H1 (cell line): Measurements from ENCODE around the gene RPS26. TPM values are rescaled to one million over a fixed set of nuclear protein-coding genes. Genes with fewer than 3 reads are reported as not detected.

Experiments used
- CTCF ChIA-PET: fragments of 300-600 bp; sonication (Branson Sonifier 250); formaldehyde crosslinking; loops from one replicate; lab custom pipeline; 2021; ENCODE audit not compliant: partially characterized antibody; lab: Charles Lee
- POLR2A ChIA-PET: fragments of 300-600 bp; sonication (Branson Sonifier 250); formaldehyde crosslinking; loops from one replicate; lab custom pipeline; 2021; ENCODE audit warnings: inconsistent platforms; ENCODE audit not compliant: partially characterized antibody; lab: Charles Lee
- DNase-seq, 2 experiments: peaks; one replicate each; pipeline versions ENCODE4 v3.0.0 to v3.0.0-alpha.2; 2010 to 2022; ENCODE audit warnings: low spot score in 2 of 2, low read depth in 1 of 2, mixed read lengths in 1 of 2
- FAIRE-seq: peaks from 2 replicates; lab custom pipeline; 2011; peaks lifted over from hg19 to GRCh38; lab: Jason Lieb, UNC
- H2AFZ ChIP-seq: 2 replicates; pipeline ENCODE4 v1.8.1; 2012; ENCODE audit warnings: low read length, inconsistent platforms
- H2AK5ac ChIP-seq: 2 replicates; pipeline ENCODE4 v1.6.1; 2013; ENCODE audit warnings: low read depth, low read length
- H2BK120ac ChIP-seq: replicated peaks from 2 replicates; pipeline ENCODE3; 2013; ENCODE audit warnings: low read depth, low read length, inconsistent platforms
- H2BK12ac ChIP-seq: 2 replicates; pipeline ENCODE4 v1.6.1; 2013; ENCODE audit warnings: low read depth, low read length
- H2BK15ac ChIP-seq: 2 replicates; pipeline ENCODE4 v1.6.1; 2013; ENCODE audit warnings: low read length
- H2BK20ac ChIP-seq: 2 replicates; pipeline ENCODE4 v1.6.1; 2013; ENCODE audit warnings: low read length
- H2BK5ac ChIP-seq: 2 replicates; pipeline ENCODE4 v1.6.1; 2013; ENCODE audit warnings: low read depth, low read length
- H3K14ac ChIP-seq: 2 replicates; pipeline ENCODE4 v1.6.1; 2013; ENCODE audit warnings: inconsistent platforms; ENCODE audit not compliant: insufficient read length
- H3K18ac ChIP-seq: 2 replicates; pipeline ENCODE4 v1.6.1; 2013; ENCODE audit warnings: low read length; ENCODE audit errors: extremely low read depth
- H3K23ac ChIP-seq: 2 replicates; pipeline ENCODE4 v1.6.1; 2013; ENCODE audit warnings: inconsistent platforms; ENCODE audit not compliant: insufficient read length
- H3K23me2 ChIP-seq: 2 replicates; pipeline ENCODE4 v1.6.1; 2013; ENCODE audit warnings: low read depth, low read length
- H3K27ac ChIP-seq: 2 replicates; pipeline ENCODE4 v1.6.1; 2011; ENCODE audit warnings: low read depth, low read length, inconsistent platforms
- H3K27me3 ChIP-seq, 4 experiments: replicated peaks in 1 of 4; 1 replicate in 1 of 4; 2 replicates in 3 of 4; pipeline versions ENCODE4 v1.6.1 to v1.8.1; 2011 to 2013; ENCODE audit warnings: low read length in 3 of 4, mild to moderate bottlenecking in 3 of 4, inconsistent platforms in 2 of 4, mixed read lengths in 2 of 4, moderate library complexity in 1 of 4; ENCODE audit not compliant: control insufficient read depth in 3 of 4, insufficient read depth in 3 of 4; ENCODE audit errors: extremely low read depth in 1 of 4
- H3K36me3 ChIP-seq, 4 experiments: 2 replicates each; pipeline versions ENCODE4 v1.6.1 to v1.8.1; 2011 to 2013; ENCODE audit warnings: mild to moderate bottlenecking in 4 of 4, low read length in 3 of 4, moderate library complexity in 2 of 4, control low read depth in 1 of 4, inconsistent platforms in 1 of 4; ENCODE audit not compliant: insufficient read depth in 4 of 4, control insufficient read depth in 2 of 4
- H3K4ac ChIP-seq: replicated peaks from 2 replicates; pipeline ENCODE3; 2013; ENCODE audit warnings: low read length, low read depth, mixed read lengths, inconsistent platforms; ENCODE audit not compliant: insufficient read length
- H3K4me1 ChIP-seq, 4 experiments: replicated peaks in 1 of 4; 1 replicate in 1 of 4; 2 replicates in 3 of 4; pipeline versions ENCODE4 v1.6.1 to v1.8.1; 2011 to 2013; ENCODE audit warnings: low read length in 3 of 4, inconsistent platforms in 2 of 4, mixed read lengths in 1 of 4; ENCODE audit not compliant: insufficient read depth in 4 of 4, control insufficient read depth in 3 of 4
- H3K4me2 ChIP-seq, 2 experiments: 2 replicates each; pipeline versions ENCODE4 v1.6.1 to v1.8.1; 2011 to 2013; ENCODE audit warnings: low read depth in 2 of 2, low read length in 2 of 2, control low read depth in 1 of 2, inconsistent platforms in 1 of 2, mild to moderate bottlenecking in 1 of 2; ENCODE audit not compliant: insufficient read depth in 1 of 2
- H3K4me3 ChIP-seq, 4 experiments: fragments of 200-600, 300-600 bp in 1 of 4; sonication (generic), shearing (Covaris generic), sonication (Bioruptor Twin) in 1 of 4; 2 replicates each; pipeline versions ENCODE4 v1.5.1 to v1.8.1; 2011 to 2016; ENCODE audit warnings: low read length in 4 of 4, low read depth in 3 of 4, control low read depth in 2 of 4, inconsistent platforms in 2 of 4, mild to moderate bottlenecking in 2 of 4, mixed read lengths in 1 of 4, moderate library complexity in 1 of 4; ENCODE audit not compliant: insufficient read depth in 2 of 4; ENCODE audit errors: extremely low read depth in 1 of 4
- H3K56ac ChIP-seq: replicated peaks from 2 replicates; pipeline ENCODE3; 2013; ENCODE audit warnings: low read depth, mild to moderate bottlenecking, mixed read lengths, low read length, inconsistent platforms; ENCODE audit not compliant: insufficient read length
- H3K79me1 ChIP-seq: 2 replicates; pipeline ENCODE4 v1.6.1; 2013; ENCODE audit warnings: low read depth, low read length, control low read depth
- H3K79me2 ChIP-seq, 2 experiments: 2 replicates each; pipeline versions ENCODE4 v1.6.1 to v1.8.1; 2012 to 2013; ENCODE audit warnings: low read length in 2 of 2, mild to moderate bottlenecking in 2 of 2, inconsistent platforms in 1 of 2; ENCODE audit not compliant: insufficient read depth in 2 of 2, control insufficient read depth in 1 of 2
- H3K9ac ChIP-seq, 4 experiments: replicated peaks in 1 of 4; 1 replicate in 1 of 4; 2 replicates in 3 of 4; pipeline versions ENCODE4 v1.6.1 to v1.8.1; 2011 to 2013; ENCODE audit warnings: low read depth in 3 of 4, low read length in 3 of 4, control low read depth in 2 of 4, mild to moderate bottlenecking in 2 of 4, moderate library complexity in 2 of 4, inconsistent platforms in 1 of 4; ENCODE audit errors: extremely low read depth in 1 of 4
- H3K9me3 ChIP-seq, 2 experiments: 2 replicates each; pipeline versions ENCODE4 v1.6.1 to v1.8.1; 2012 to 2013; ENCODE audit warnings: mild to moderate bottlenecking in 2 of 2, moderate library complexity in 2 of 2, control low read depth in 1 of 2, inconsistent platforms in 1 of 2, low read depth in 1 of 2, low read length in 1 of 2, mixed read lengths in 1 of 2; ENCODE audit not compliant: insufficient read depth in 2 of 2
- H4K20me1 ChIP-seq, 2 experiments: replicated peaks in 1 of 2; 2 replicates each; pipeline versions ENCODE3 to v1.8.1; 2011 to 2013; ENCODE audit warnings: inconsistent platforms in 2 of 2, low read length in 2 of 2, mild to moderate bottlenecking in 1 of 2; ENCODE audit not compliant: insufficient read depth in 2 of 2, control insufficient read depth in 1 of 2
- H4K5ac ChIP-seq: 2 replicates; pipeline ENCODE4 v1.6.1; 2013; ENCODE audit warnings: low read length, low read depth, mixed read lengths, inconsistent platforms; ENCODE audit not compliant: insufficient read length
- H4K8ac ChIP-seq: 2 replicates; pipeline ENCODE4 v1.8.0; 2013; ENCODE audit warnings: mild to moderate bottlenecking, moderate library complexity, low read length, inconsistent platforms; ENCODE audit not compliant: insufficient read depth; ENCODE audit errors: extremely low read depth
- H4K91ac ChIP-seq: replicated peaks from 2 replicates; pipeline ENCODE3; 2013; ENCODE audit warnings: low read length, mixed read lengths, inconsistent platforms; ENCODE audit not compliant: insufficient read length
- BRCA1 ChIP-seq: IDR thresholded peaks from 2 replicates; pipeline ENCODE4 v1.6.1; 2012; ENCODE audit warnings: low read depth, low read length, improper control_type of control experiment
- CBX5 ChIP-seq: fragments of 300-800, 300-1000 bp; sonication (generic); IDR thresholded peaks from 2 replicates; pipeline ENCODE4 v1.7.1; 2016; ENCODE audit warnings: antibody characterized with exemption, low read length, low read depth
- CBX8 ChIP-seq: fragments of 300-800, 300-1000 bp; sonication (generic); IDR thresholded peaks from 2 replicates; pipeline ENCODE4 v1.7.1; 2016; ENCODE audit warnings: low read depth, low read length, borderline replicate concordance
- EP300 ChIP-seq, 2 experiments: IDR thresholded peaks; 1 replicate in 1 of 2; 2 replicates in 1 of 2; pipeline ENCODE4 v1.6.1; 2011 to 2012; ENCODE audit warnings: low read depth in 2 of 2, low read length in 2 of 2, mild to moderate bottlenecking in 2 of 2, borderline replicate concordance in 1 of 2, inconsistent platforms in 1 of 2, moderate library complexity in 1 of 2
- EZH2 ChIP-seq: fragments of 200-600 bp; sonication (generic); IDR thresholded peaks from 2 replicates; pipeline ENCODE4 v1.7.1; 2012; ENCODE audit warnings: low read depth, mild to moderate bottlenecking, moderate library complexity, low read length, inconsistent platforms; ENCODE audit not compliant: severe bottlenecking
- JUN ChIP-seq: IDR thresholded peaks from 2 replicates; pipeline ENCODE4 v1.6.1; 2011; ENCODE audit warnings: low read depth, mild to moderate bottlenecking, improper control_type of control experiment, low read length
- KDM4A ChIP-seq: IDR thresholded peaks from one replicate; pipeline ENCODE4 v1.7.1; 2012; ENCODE audit warnings: low read depth, mild to moderate bottlenecking, moderate library complexity, low read length, inconsistent platforms; ENCODE audit not compliant: severe bottlenecking
- KDM5A ChIP-seq: fragments of 200-600 bp; IDR thresholded peaks from 2 replicates; pipeline ENCODE4 v1.7.1; 2012; ENCODE audit warnings: mild to moderate bottlenecking, low read length, inconsistent platforms, mixed read lengths
- PHF8 ChIP-seq: fragments of 200-600 bp; sonication (generic); conservative IDR thresholded peaks from 2 replicates; pipeline ENCODE4 v1.7.1; 2012; ENCODE audit warnings: low read depth, mild to moderate bottlenecking, inconsistent platforms, low read length, moderate library complexity
- POLR2AphosphoS5 ChIP-seq: IDR thresholded peaks from 2 replicates; pipeline ENCODE4 v1.6.1; 2011; ENCODE audit warnings: low read depth, low read length
- POU5F1 ChIP-seq: IDR thresholded peaks from 2 replicates; pipeline ENCODE4 v1.6.1; 2011; ENCODE audit warnings: low read depth, mild to moderate bottlenecking, low read length, moderate library complexity
- SIRT6 ChIP-seq: IDR thresholded peaks from one replicate; pipeline ENCODE4 v1.7.1; 2012; ENCODE audit warnings: low read length, inconsistent platforms
- SRF ChIP-seq: IDR thresholded peaks from 2 replicates; pipeline ENCODE4 v1.6.1; 2011; ENCODE audit warnings: mild to moderate bottlenecking, low read depth, low read length, moderate library complexity
- WGBS, 2 experiments: shearing (Covaris generic) in 1 of 2; methylation state at CpG; one replicate each; pipeline versions ENCODE4 v1.1.6 to v1.1.7; 2013 to 2015; ENCODE audit warnings: low lambda C conversion rate in 2 of 2, mixed read lengths in 2 of 2, inconsistent platforms in 1 of 2, low coverage in 1 of 2, missing lambda C conversion rate in 1 of 2; ENCODE audit not compliant: insufficient replicate concordance in 2 of 2, insufficient coverage in 1 of 2, insufficient read length in 1 of 2; ENCODE audit errors: extremely low coverage in 1 of 2, missing lambda C conversion rate in 1 of 2; 5-methylcytosine and 5-hydroxymethylcytosine counted together
- polyA plus RNA-seq, 7 experiments: library from polyadenylated mRNA; depleted of rRNA in 3 of 7; stranded (reverse) in 5 of 7; unstranded in 2 of 7; fragments of >200 nt in 5 of 7; fragments of 200-250 nt in 2 of 7; gene quantifications; 1 replicate in 5 of 7; 2 replicates in 1 of 7; 4 replicates in 1 of 7; pipeline versions ENCODE4 v1.2.1 to v1.2.3, GENCODE V29; 2011 to 2013; ENCODE audit warnings: missing spikeins in 2 of 7, mixed read lengths in 2 of 7
- total RNA-seq: library from RNA; stranded (reverse); fragmentation: NEBNext Ultra II Directional; extraction: Animal tissue kit (Norgen Biotek cat#: 25700); gene quantifications from 2 replicates; pipeline ENCODE4 v1.2.1, GENCODE V29; 2021
- TF ChIP-seq, protein P1 (sequence below): IDR thresholded peaks from 2 replicates; pipeline ENCODE4 v1.6.1; 2012; ENCODE audit warnings: inconsistent platforms

The RPS26 gene
- total and polyA plus RNA-seq, 2 of the 8 experiments (the other 6 are each of a cell fraction or from before 2014, with no cell fraction given) = 53.4 to 1,922 TPM

DNA sequence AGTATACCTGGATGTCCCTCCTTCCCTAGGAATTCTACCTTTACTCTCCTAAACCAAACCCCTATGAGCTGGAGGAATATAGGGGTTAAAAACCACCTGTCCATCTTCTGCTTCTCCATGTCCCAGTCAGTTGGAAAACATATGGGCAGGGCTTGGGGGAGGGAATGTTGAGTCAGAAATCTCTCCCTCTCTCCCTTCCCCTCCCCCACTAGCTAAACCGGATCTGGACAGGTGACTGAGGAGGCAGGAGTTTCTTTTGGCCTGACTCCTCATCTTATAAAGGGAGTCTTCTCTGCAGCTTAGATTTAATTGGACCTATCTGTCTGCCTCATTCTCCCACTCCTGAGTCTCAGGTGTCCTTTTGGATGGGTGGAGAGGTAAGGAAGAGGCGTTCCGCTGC, 44.4 kb downstream of the RPS26 start:
- H3K4me2 ChIP-seq = no peak overlapping the region
- no peaks in the 10 kb centered on the region for H3K9me3 ChIP-seq
- H3K18ac ChIP-seq = no peak overlapping the region
- H4K91ac ChIP-seq = no peak overlapping the region
- H4K20me1 ChIP-seq = peaks cover 2 to 10% of the 10 kb centered on the region in 2 experiments
- H3K23me2 ChIP-seq = no peaks in the 10 kb centered on the region; the same call in 1 of the 2 replicates
- no peak overlapping the region for H3K56ac ChIP-seq
- H2BK20ac ChIP-seq = no peak overlapping the region
- no peaks in the 10 kb centered on the region for H3K27me3 ChIP-seq
- ChIA-PET CTCF (interaction anchor here (0.7 to 4.8 kb wide), 11 partner anchors 10 to 90 kb away, joined by 3 to 38 read pairs (median 5); partner anchors contain the start of genes PA2G4 and SUOX), POLR2A (interaction anchor here (1.1 to 8.9 kb wide), 4 partner anchors 10 to 41 kb away, joined by 4 to 112 read pairs (median 24); partner anchors contain the start of genes PA2G4, RPL41 and ZC3H10)
- H2BK5ac ChIP-seq = no peak overlapping the region
- WGBS, 2 experiments = 94% methylated on average over 3 of the region's 3 CpGs; no CpG with 5 or more reads in 1 of the 2 experiments
- H3K36me3 ChIP-seq = peaks cover 20 to 50% (median 37%) of the 10 kb centered on the region in 4 experiments
- peaks cover 0 to 24% of the 10 kb centered on the region in 2 experiments; a peak in 2 of 4 replicates for H3K79me2 ChIP-seq
- H2BK12ac ChIP-seq = no peak overlapping the region
- no peak overlapping the region for H3K27ac ChIP-seq
- no peak overlapping the region for H3K4me3 ChIP-seq
- H2BK120ac ChIP-seq = no peak overlapping the region
- H2BK15ac ChIP-seq = no peak overlapping the region
- no peak for FAIRE-seq
- no peak overlapping the region for H3K14ac ChIP-seq
- peaks cover 2 to 10% (median 7%) of the 10 kb centered on the region in 4 experiments for H3K4me1 ChIP-seq
- H3K79me1 ChIP-seq = peaks cover 7% of the 10 kb centered on the region; the same call in 1 of the 2 replicates
- no peak overlapping the region for H3K4ac ChIP-seq
- H3K9ac ChIP-seq = no peak overlapping the region
- H4K8ac ChIP-seq = no peak overlapping the region
- H2AK5ac ChIP-seq = no peak overlapping the region
- H3K23ac ChIP-seq = no peak overlapping the region
- H4K5ac ChIP-seq = no peak overlapping the region
- no peak for DNase-seq
- H2AFZ ChIP-seq = no peak overlapping the region
- TF ChIP-seq PHF8 (no peak), EP300 (IDR thresholded peaks at IDR 0.05; ENCODE audit: borderline replicate concordance in 1 of 2, low read depth in 2 of 2, low read length in 2 of 2) (no peak), KDM5A (no peak), POU5F1 (no peak), BRCA1 (no peak), SRF (no peak), SIRT6 (no peak), POLR2AphosphoS5 (no peak), JUN (no peak), KDM4A (no peak), EZH2 (no peak), CBX8 (no peak), CBX5 (no peak)
- TF ChIP-seq, protein P1, sequence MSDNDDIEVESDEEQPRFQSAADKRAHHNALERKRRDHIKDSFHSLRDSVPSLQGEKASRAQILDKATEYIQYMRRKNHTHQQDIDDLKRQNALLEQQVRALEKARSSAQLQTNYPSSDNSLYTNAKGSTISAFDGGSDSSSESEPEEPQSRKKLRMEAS = no peak
